B cell (primary cell): ENCODE results near the gene MYO5C. TPM values are rescaled to one million over a fixed set of nuclear protein-coding genes. Genes with fewer than 3 reads are reported as not detected.
A peak's percentile ranks its signal among the peaks of the same experiment; 100 is the strongest.

Source experiments
- ATAC-seq: fragments of 200-7000 bp; cut with Tn5 transposase; one replicate; pipeline ENCODE4 v1.10.0; 2021; ENCODE audit warnings: low read depth, mild to moderate bottlenecking, moderate number of reproducible peaks, moderate library complexity
- CTCF ChIA-PET: fragments of 350-600 bp; sonication (Branson Sonifier 250); formaldehyde crosslinking; loops from one replicate; lab custom pipeline; 2021; ENCODE audit warnings: antibody characterized with exemption, inconsistent platforms; lab: Charles Lee
- POLR2A ChIA-PET: fragments of 350-600 bp; sonication (Branson Sonifier 250); formaldehyde crosslinking; loops from one replicate; lab custom pipeline; 2021; ENCODE audit warnings: antibody characterized with exemption; lab: Charles Lee
- DNase-seq: peaks from one replicate; pipeline ENCODE4 v3.0.0; 2013
- H2AFZ ChIP-seq: 2 replicates; pipeline ENCODE4 v1.6.1; 2012; ENCODE audit warnings: mild to moderate bottlenecking, low read depth, low read length; ENCODE audit not compliant: insufficient read depth, poor library complexity, severe bottlenecking
- H3K27ac ChIP-seq, 2 donors: 1 replicate in 1 of 2; 2 replicates in 1 of 2; pipeline ENCODE4 v1.5.1; 2012 to 2013; ENCODE audit warnings: low read length in 2 of 2, mild to moderate bottlenecking in 2 of 2, moderate library complexity in 1 of 2
- H3K27me3 ChIP-seq, 4 experiments: fragments of 200-600 bp in 1 of 4; sonication (generic) in 1 of 4; replicated peaks in 1 of 4; 1 replicate in 2 of 4; 2 replicates in 2 of 4; pipeline versions ENCODE4 v1.6.1 to v1.7.0; 2013 to 2016; ENCODE audit warnings: low read length in 3 of 4, mild to moderate bottlenecking in 2 of 4, mixed read lengths in 1 of 4, moderate library complexity in 1 of 4; ENCODE audit not compliant: insufficient read depth in 4 of 4, control insufficient read depth in 3 of 4; ENCODE audit errors: control extremely low read depth in 1 of 4
- H3K36me3 ChIP-seq, 2 experiments: replicated peaks in 1 of 2; 1 replicate in 1 of 2; 2 replicates in 1 of 2; pipeline versions ENCODE4 v1.6.1 to v1.7.1; 2013; ENCODE audit warnings: low read length in 1 of 2; ENCODE audit not compliant: insufficient read depth in 2 of 2, control insufficient read depth in 1 of 2; ENCODE audit errors: control extremely low read depth in 1 of 2, extremely low read depth in 1 of 2
- H3K4me1 ChIP-seq, 2 donors: fragments of 200-600 bp in 1 of 2; sonication (generic) in 1 of 2; 1 replicate in 1 of 2; 2 replicates in 1 of 2; pipeline versions ENCODE4 v1.5.1 to v1.6.1; 2013 to 2017; ENCODE audit warnings: low read length in 2 of 2; ENCODE audit not compliant: control insufficient read depth in 2 of 2, insufficient read depth in 2 of 2
- H3K4me2 ChIP-seq: replicated peaks from 2 replicates; pipeline ENCODE3; 2012; ENCODE audit warnings: mild to moderate bottlenecking, low read depth, low read length; ENCODE audit not compliant: poor library complexity, severe bottlenecking
- H3K4me3 ChIP-seq, 5 experiments: fragments of 200-600 bp in 1 of 5; sonication (generic) in 1 of 5; 1 replicate in 3 of 5; 2 replicates in 2 of 5; pipeline versions ENCODE4 v1.5.1 to v1.7.0; 2011 to 2016; ENCODE audit warnings: low read length in 4 of 5, mild to moderate bottlenecking in 4 of 5, low read depth in 2 of 5, control low read depth in 1 of 5, moderate library complexity in 1 of 5; ENCODE audit not compliant: insufficient read depth in 1 of 5; ENCODE audit errors: control extremely low read depth in 1 of 5, extremely low read depth in 1 of 5
- H3K79me2 ChIP-seq: fragments of 200-600 bp; sonication (generic); one replicate; pipeline ENCODE4 v1.6.0; 2016; ENCODE audit warnings: low read length; ENCODE audit not compliant: control insufficient read depth, insufficient read depth
- H3K9ac ChIP-seq: fragments of 200-600 bp; sonication (generic); 2 replicates; pipeline ENCODE4 v1.6.1; 2017; ENCODE audit warnings: mild to moderate bottlenecking, low read length, moderate library complexity
- H3K9me3 ChIP-seq, 3 donors: one replicate each; pipeline versions ENCODE4 v1.6.1 to v1.7.1; 2013; ENCODE audit warnings: low read length in 2 of 3; ENCODE audit not compliant: control insufficient read depth in 2 of 3, insufficient read depth in 1 of 3; ENCODE audit errors: control extremely low read depth in 1 of 3
- H4K20me1 ChIP-seq: 2 replicates; pipeline ENCODE4 v1.6.0; 2012; ENCODE audit warnings: mild to moderate bottlenecking, low read length; ENCODE audit not compliant: insufficient read depth, control insufficient read depth, poor library complexity, severe bottlenecking
- H3K27ac Mint-ChIP-seq: one replicate; pipeline ENCODE4 v1.8.0; 2021; ENCODE audit warnings: mixed read lengths
- H3K27me3 Mint-ChIP-seq: one replicate; pipeline ENCODE4 v1.8.0; 2021; ENCODE audit warnings: mixed read lengths
- H3K4me1 Mint-ChIP-seq: one replicate; pipeline ENCODE4 v1.8.0; 2021; ENCODE audit warnings: mixed read lengths
- H3K4me3 Mint-ChIP-seq: one replicate; pipeline ENCODE4 v1.8.0; 2021; ENCODE audit warnings: mixed read lengths
- H3K9me3 Mint-ChIP-seq: one replicate; pipeline ENCODE4 v1.8.0; 2022; ENCODE audit warnings: mixed read lengths; ENCODE audit not compliant: insufficient read depth
- CTCF ChIP-seq: fragments of 200-600 bp; IDR thresholded peaks from one replicate; pipeline ENCODE4 v1.8.0; 2022; ENCODE audit warnings: antibody characterized with exemption, mild to moderate bottlenecking
- EZH2 ChIP-seq: IDR thresholded peaks from 2 replicates; pipeline ENCODE4 v1.6.1; 2012; ENCODE audit warnings: borderline replicate concordance, low read depth, mild to moderate bottlenecking, moderate library complexity, low read length; ENCODE audit not compliant: insufficient read depth, poor library complexity, severe bottlenecking
- WGBS: methylation state at CpG from one replicate; pipeline ENCODE4 v1.1.5; 2013; ENCODE audit warnings: missing lambda C conversion rate; ENCODE audit not compliant: insufficient coverage; 5-methylcytosine and 5-hydroxymethylcytosine counted together
- intact Hi-C: fragments of 100-400 bp; cut with micrococcal nuclease; formaldehyde crosslinking; loops from one replicate; pipeline ENCODE4 v1.10.0; 2022
- polyA plus RNA-seq: library from polyadenylated mRNA; depleted of rRNA; stranded (reverse); fragments of >200 nt; gene quantifications from 2 replicates; pipeline ENCODE4 v1.2.3, GENCODE V29; 2012
- total RNA-seq, 2 donors: library from RNA; stranded (reverse); fragments of 120-200 nt in 1 of 2; gene quantifications; 1 replicate in 1 of 2; 2 replicates in 1 of 2; pipeline versions ENCODE4 v1.2.3 to v1.2.4, GENCODE V29; 2013 to 2022

The MYO5C gene
- total and polyA plus RNA-seq, 2 donors (not counting 1 experiment from before 2014, with no cell fraction given) = 0.54 to 4.5 TPM

- no peak overlapping the region for H3K4me2 ChIP-seq
- H3K27me3 ChIP-seq = no peaks in the 10 kb centered on the region
- Mint-ChIP-seq H3K27me3 (no peaks in the 10 kb centered on the region), H3K9me3 (no peaks in the 10 kb centered on the region), H3K4me3 (no peak overlapping the region), H3K4me1 (peaks cover 74% of the 10 kb centered on the region), H3K27ac (peak overlapping the region; percentile 99)
- H2AFZ ChIP-seq = no peak overlapping the region
- 100% methylated on average over 1 of the region's 3 CpGs for WGBS
- peak overlapping the region; percentile 89 to 97 for H3K27ac ChIP-seq
- no peaks in the 10 kb centered on the region for H4K20me1 ChIP-seq
- DNase-seq (no peak), ATAC-seq (no peak)
- H3K4me1 ChIP-seq = peaks cover 43 to 62% of the 10 kb centered on the region in 2 donors
- no peaks in the 10 kb centered on the region for H3K36me3 ChIP-seq
- no peak for TF ChIP-seq CTCF
- TF ChIP-seq EZH2 = no peak
- POLR2A ChIA-PET = no interaction called here
- H3K4me3 ChIP-seq = no peak overlapping the region
- H3K9me3 ChIP-seq = no peaks in the 10 kb centered on the region
- no peak overlapping the region for H3K9ac ChIP-seq
- CTCF ChIA-PET = interaction anchor here (1.9 to 24.5 kb wide), 3 partner anchors 8 to 18 kb away, joined by 6 to 512 read pairs (median 109); no protein-coding TSS in a partner anchor
- no peaks in the 10 kb centered on the region for H3K79me2 ChIP-seq
- intact Hi-C loops = no loop called here
Measured at GRCh38 chr15:52238149-52238548, 57.5 kb downstream of the MYO5C start.

GRCh38 chr15:52236013-52236412, 59.6 kb downstream of the MYO5C start:
- WGBS = 52% methylated on average over 6 of the region's 8 CpGs
- Histone ChIP-seq H3K27me3 (no peaks in the 10 kb centered on the region), H4K20me1 (no peaks in the 10 kb centered on the region), H3K27ac (peak overlapping the region; percentile 89 to 97), H3K4me2 (peak overlapping the region; percentile 68), H3K9ac (peak overlapping the region; percentile 55), H3K4me1 (peaks cover 61 to 67% of the 10 kb centered on the region in 2 donors), H3K79me2 (no peaks in the 10 kb centered on the region), H3K4me3 (peak overlapping the region in 1 of 5 experiments; percentile 54), H3K36me3 (no peaks in the 10 kb centered on the region), H2AFZ (peak overlapping the region; percentile 50), H3K9me3 (no peaks in the 10 kb centered on the region)
- Mint-ChIP-seq H3K4me1 (peaks cover 72% of the 10 kb centered on the region), H3K27ac (peak overlapping the region; percentile 99), H3K9me3 (no peaks in the 10 kb centered on the region), H3K27me3 (no peaks in the 10 kb centered on the region), H3K4me3 (peak overlapping the region; percentile 92)
- ATAC-seq (no peak), DNase-seq (peak; percentile 58)
- TF ChIP-seq EZH2 (no peak), CTCF (no peak)
- CTCF ChIA-PET = interaction anchor here (1.0 to 24.5 kb wide), 12 partner anchors 10 to 499 kb away, joined by 3 to 512 read pairs (median 5); no protein-coding TSS in a partner anchor
- intact Hi-C loops = no loop called here
- POLR2A ChIA-PET = interaction anchor here (0.8 to 5.0 kb wide), 8 partner anchors 9 to 445 kb away, joined by 3 to 61 read pairs (median 4); partner anchors contain the start of gene MYO5C
